ENCODE measurements around the gene ZNF133.
"Not testable (repeated sequence)": the region's sequence is repeated elsewhere in the genome, so short reads cannot be mapped to it uniquely, and the experiment has no call there.

ZNF133 gene

GRCh38 chr20:18287546-18287914 lies 797 bp upstream of the ZNF133 start:
- DNase-seq = no peak

- no peak for DNase-seq
These were observed 481 bp downstream of the ZNF133 start for GRCh38 chr20:18288749-18289267.

GRCh38 chr20:18289306-18289705 lies 979 bp downstream of the ZNF133 start:
- no peak for DNase-seq

- DNase-seq = no peak
These were observed 11.0 kb downstream of the ZNF133 start for GRCh38 chr20:18299364-18299763.

GRCh38 chr20:18304618-18305017 lies 16.3 kb downstream of the ZNF133 start:
- no peak for DNase-seq

GRCh38 chr20:18307301-18307700 lies 19.0 kb downstream of the ZNF133 start:
- no peak for DNase-seq

GRCh38 chr20:18310051-18310450 lies 21.7 kb downstream of the ZNF133 start:
- DNase-seq = no peak

GRCh38 chr20:18310592-18310991 lies 22.3 kb downstream of the ZNF133 start:
- DNase-seq = no peak

- DNase-seq = no peak
These were observed 24.4 kb downstream of the ZNF133 start for GRCh38 chr20:18312723-18313122.

GRCh38 chr20:18313411-18313810 lies 25.1 kb downstream of the ZNF133 start:
- no peak for DNase-seq

- no peak for DNase-seq
These were observed 26.6 kb downstream of the ZNF133 start for GRCh38 chr20:18314786-18315406.

- DNase-seq = no peak
These were observed 27.8 kb downstream of the ZNF133 start for GRCh38 chr20:18316166-18316565.

- no peak for DNase-seq
These were observed 33.0 kb downstream of the ZNF133 start for GRCh38 chr20:18321316-18321715.

GRCh38 chr20:18321976-18322950 lies 33.9 kb downstream of the ZNF133 start:
- no peak for DNase-seq

- DNase-seq = no peak
These were observed 35.4 kb downstream of the ZNF133 start for GRCh38 chr20:18323705-18324104.

- DNase-seq = no peak
These were observed 36.3 kb downstream of the ZNF133 start for GRCh38 chr20:18324596-18325089.

GRCh38 chr20:18326990-18327389 lies 38.7 kb downstream of the ZNF133 start:
- DNase-seq = no peak

- no peak for DNase-seq
These were observed 43.4 kb downstream of the ZNF133 start for GRCh38 chr20:18331694-18332093.

GRCh38 chr20:18349749-18350148 lies 61.4 kb downstream of the ZNF133 start:
- not testable (repeated sequence) for DNase-seq

- DNase-seq = no peak
These were observed 71.5 kb downstream of the ZNF133 start for GRCh38 chr20:18359854-18360253.

- no peak for DNase-seq
These were observed 72.3 kb downstream of the ZNF133 start for GRCh38 chr20:18360635-18361034.

- DNase-seq = no peak
These were observed 73.4 kb downstream of the ZNF133 start for GRCh38 chr20:18361678-18362077.

GRCh38 chr20:18362916-18363315 lies 74.6 kb downstream of the ZNF133 start:
- no peak for DNase-seq

GRCh38 chr20:18363708-18364107 lies 75.4 kb downstream of the ZNF133 start:
- DNase-seq = no peak

Data from NCI-H1436 treated with DMSO at 0.1 percent for 48 hours (cell line).